LNCaP clone FGC (cell line): ENCODE data around the gene NPAS3.

ENCODE experiments used
- DNase-seq: peaks from one replicate; pipeline ENCODE4 v3.0.0-alpha.2; 2011; ENCODE audit warnings: low read depth
- H3K4me3 ChIP-seq: 2 replicates; pipeline ENCODE4 v1.5.1; 2011; ENCODE audit warnings: mild to moderate bottlenecking, low read depth, low read length, control low read depth
- TF ChIP-seq, protein P1 (sequence below): IDR thresholded peaks from 2 replicates; pipeline ENCODE4 v1.5.1; 2012; ENCODE audit warnings: mild to moderate bottlenecking; ENCODE audit not compliant: control insufficient read depth, insufficient read depth; ENCODE audit errors: extremely low read depth

The NPAS3 gene

DNA sequence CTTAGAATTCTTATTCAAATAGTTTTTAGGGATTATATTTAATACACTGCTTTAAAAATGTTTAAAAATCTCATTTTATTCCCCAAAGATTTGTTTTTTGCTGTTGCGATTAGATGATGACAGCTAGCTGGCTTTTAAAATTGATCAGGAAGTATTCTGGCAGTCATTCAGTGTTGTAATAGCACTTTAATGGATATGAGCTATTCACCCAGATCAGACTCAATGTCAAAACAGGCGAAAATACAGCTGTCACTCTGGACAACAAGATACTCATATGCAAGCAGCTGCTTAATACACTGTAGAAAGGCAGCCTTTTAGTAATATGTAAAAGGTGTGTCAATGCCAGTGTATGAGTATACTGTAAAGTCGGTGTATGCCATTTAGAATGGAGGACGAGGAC lies 91.7 kb downstream of the NPAS3 start:
- DNase-seq = no peak
- no peak overlapping the region for H3K4me3 ChIP-seq
- TF ChIP-seq, protein P1, sequence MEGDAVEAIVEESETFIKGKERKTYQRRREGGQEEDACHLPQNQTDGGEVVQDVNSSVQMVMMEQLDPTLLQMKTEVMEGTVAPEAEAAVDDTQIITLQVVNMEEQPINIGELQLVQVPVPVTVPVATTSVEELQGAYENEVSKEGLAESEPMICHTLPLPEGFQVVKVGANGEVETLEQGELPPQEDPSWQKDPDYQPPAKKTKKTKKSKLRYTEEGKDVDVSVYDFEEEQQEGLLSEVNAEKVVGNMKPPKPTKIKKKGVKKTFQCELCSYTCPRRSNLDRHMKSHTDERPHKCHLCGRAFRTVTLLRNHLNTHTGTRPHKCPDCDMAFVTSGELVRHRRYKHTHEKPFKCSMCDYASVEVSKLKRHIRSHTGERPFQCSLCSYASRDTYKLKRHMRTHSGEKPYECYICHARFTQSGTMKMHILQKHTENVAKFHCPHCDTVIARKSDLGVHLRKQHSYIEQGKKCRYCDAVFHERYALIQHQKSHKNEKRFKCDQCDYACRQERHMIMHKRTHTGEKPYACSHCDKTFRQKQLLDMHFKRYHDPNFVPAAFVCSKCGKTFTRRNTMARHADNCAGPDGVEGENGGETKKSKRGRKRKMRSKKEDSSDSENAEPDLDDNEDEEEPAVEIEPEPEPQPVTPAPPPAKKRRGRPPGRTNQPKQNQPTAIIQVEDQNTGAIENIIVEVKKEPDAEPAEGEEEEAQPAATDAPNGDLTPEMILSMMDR = no peak

DNA sequence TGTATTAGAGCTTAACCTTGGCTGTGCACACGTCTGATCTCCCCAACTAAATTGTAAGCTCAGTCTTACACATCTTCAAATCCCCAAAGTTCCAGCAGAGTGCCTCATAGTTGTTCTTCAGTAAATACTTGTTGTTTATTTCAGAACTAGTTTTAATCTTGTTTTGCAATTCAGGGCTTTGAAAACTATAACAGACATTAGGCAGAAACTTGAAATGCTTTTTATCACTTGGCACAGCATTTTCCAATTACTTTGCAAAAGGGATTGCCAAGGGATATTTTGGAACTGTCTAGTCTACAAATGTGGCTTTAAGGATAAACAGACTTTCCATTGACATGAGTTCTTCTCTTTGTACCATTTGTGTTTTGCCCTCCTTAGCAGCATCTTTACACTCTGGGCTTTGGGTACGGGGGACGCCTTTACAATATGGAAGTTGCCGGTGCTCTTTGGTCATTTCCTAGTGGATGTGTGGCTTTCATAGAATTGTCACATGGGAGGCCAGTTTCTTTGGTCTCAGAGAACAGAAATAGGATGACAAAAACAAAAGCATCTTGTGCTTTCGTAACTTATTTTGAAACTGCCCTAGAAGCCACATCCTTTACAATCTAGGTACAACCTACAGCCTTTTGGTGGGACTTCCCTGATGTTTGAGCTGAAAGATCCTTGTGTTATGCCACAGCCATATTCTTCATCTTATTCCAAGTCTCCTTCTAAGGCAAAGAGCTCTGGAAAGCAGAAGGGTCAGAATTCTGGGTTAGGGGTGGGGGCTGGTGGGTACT lies 96.9 kb downstream of the NPAS3 start:
- H3K4me3 ChIP-seq = no peak overlapping the region
- no peak for DNase-seq
- TF ChIP-seq, protein P1 = no peak

DNA sequence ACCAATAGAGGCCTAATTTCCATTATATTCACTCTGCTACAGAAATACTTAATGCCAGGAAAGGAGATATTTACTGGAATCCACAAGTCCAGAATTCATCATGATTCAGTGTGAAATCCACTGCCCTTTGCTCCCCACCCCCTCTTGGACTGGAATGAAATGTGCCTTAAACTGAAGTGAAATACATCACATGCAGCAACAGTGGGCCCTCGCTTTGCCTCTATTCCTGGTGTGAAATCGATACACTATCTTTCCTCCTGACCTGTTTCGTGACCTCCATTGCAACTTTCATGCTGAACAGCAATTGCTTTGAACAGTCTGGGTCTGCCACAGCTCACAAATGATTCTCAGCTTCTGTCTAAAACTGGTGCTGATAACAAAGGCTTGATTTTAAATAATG lies 100.6 kb downstream of the NPAS3 start:
- TF ChIP-seq, protein P1 = no peak
- no peak for DNase-seq
- H3K4me3 ChIP-seq = no peak overlapping the region

DNA sequence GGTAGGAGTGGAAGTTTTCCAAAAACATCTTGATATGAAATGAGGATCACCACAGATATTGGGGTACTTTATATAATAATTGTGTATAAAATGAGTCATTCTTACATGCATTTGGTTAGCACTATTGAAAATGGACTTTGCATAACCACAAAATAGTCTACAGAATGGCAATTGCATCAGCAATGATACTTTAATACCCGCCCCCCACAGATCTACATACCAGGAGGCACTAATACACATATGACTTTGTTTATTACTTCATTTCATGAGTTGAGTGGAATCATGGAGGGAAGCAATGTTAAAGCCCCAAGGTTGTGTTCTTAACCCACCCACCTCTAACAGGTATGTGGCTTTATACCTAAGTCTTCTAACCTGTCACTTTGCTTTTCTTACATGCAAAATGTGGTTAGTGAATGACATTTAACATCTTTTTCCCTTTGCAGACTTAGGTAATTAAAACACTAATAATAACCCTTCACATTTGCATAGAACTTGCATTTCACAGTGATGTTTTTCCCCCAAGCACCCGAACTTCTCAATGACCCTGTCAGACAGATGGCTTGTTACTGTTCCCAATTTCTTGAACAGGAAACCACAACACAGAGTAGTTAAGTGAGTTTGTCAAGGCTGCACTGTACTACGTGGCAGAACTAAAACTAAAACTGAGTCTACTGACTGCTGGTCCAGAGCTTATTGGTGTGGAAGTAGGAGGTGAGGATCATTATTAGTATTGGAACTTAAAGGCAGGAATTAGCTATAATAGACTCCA lies 101.9 kb downstream of the NPAS3 start:
- DNase-seq = no peak
- H3K4me3 ChIP-seq = no peak overlapping the region
- TF ChIP-seq, protein P1 = no peak

DNA sequence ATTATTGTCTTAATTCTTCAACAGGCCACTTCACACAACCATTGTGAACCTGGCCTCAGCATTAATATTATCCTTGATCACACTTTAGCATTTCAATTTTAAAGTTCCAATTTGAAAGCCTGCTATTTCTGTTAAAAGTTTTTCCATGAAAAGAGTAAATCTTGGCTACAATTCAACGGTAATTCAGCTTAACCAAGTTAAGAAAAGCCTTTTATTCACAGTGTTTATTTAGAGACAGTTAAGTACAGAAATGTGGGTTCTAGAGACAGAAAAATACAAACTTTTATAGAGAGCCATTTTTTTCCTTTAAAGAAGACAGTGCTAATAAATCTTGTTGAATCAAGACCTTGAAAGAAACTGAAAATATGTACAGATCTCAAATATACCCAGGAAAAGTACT lies 103.9 kb downstream of the NPAS3 start:
- no peak for DNase-seq
- no peak overlapping the region for H3K4me3 ChIP-seq
- TF ChIP-seq, protein P1 = no peak

DNA sequence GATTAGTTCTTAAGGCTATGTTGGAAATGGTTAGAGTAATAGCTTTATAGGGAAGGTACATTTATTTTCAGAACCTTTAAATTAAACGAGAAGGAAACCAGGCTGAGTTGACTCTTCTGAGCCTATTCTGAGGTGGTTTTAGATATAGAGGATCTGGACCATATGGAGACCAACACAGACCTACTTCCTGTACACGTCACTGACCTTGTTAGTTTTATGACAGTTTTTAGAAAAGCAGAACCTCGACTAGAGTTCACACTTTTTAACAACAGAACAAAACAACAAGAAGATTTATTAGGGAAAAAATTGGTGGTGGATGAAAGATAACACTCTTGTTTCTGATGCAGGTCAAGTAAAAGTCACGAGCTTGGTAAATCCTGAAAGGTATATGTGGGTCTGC lies 107.1 kb downstream of the NPAS3 start:
- H3K4me3 ChIP-seq = no peak overlapping the region
- DNase-seq = no peak
- TF ChIP-seq, protein P1 = no peak
